K562 (cell line): ENCODE measurements around the gene XRCC2. TPM values are rescaled to one million over a fixed set of nuclear protein-coding genes. Genes with fewer than 3 reads are reported as not detected.
A peak's percentile ranks its signal among the peaks of the same experiment; 100 is the strongest.

ENCODE experiments used
- E4F1 ChIP-seq: fragments of 250-450 bp; sonication (Bioruptor Pico); IDR thresholded peaks from 2 replicates; pipeline ENCODE4 v1.5.0; 2021; ENCODE audit warnings: mild to moderate bottlenecking, borderline replicate concordance
- HDAC2 ChIP-seq: fragments of 450-650 bp; IDR thresholded peaks from 2 replicates; pipeline ENCODE4 v1.6.1; 2016; ENCODE audit warnings: mild to moderate bottlenecking
- ID3 ChIP-seq, 2 experiments: fragments of 250-450 bp in 1 of 2; fragments of 450-650 bp in 1 of 2; sonication (Bioruptor Pico) in 1 of 2; IDR thresholded peaks; 2 replicates each; pipeline versions ENCODE4 v1.6.1 to v1.8.0; 2016 to 2021; ENCODE audit warnings: mild to moderate bottlenecking in 2 of 2, moderate library complexity in 2 of 2, missing compliant biosample characterization in 1 of 2, missing genetic modification characterization in 1 of 2
- JUNB ChIP-seq: fragments of 450-650 bp; formaldehyde crosslinking; conservative IDR thresholded peaks from 2 replicates; pipeline ENCODE4 v1.4.0; 2020; ENCODE audit warnings: mild to moderate bottlenecking
- KLF1 ChIP-seq: fragments of 450-650 bp; IDR thresholded peaks from 2 replicates; pipeline ENCODE4 v1.6.1; 2016; ENCODE audit warnings: missing genetic modification characterization, missing compliant biosample characterization
- MEF2D ChIP-seq: conservative IDR thresholded peaks from 2 replicates; pipeline ENCODE4 v1.6.1; 2016; ENCODE audit warnings: low read depth, missing genetic modification characterization, missing compliant biosample characterization
- NCOA1 ChIP-seq: fragments of 450-650 bp; IDR thresholded peaks from 2 replicates; pipeline ENCODE4 v1.6.1; 2016; ENCODE audit warnings: low read depth
- RFX1 ChIP-seq: fragments of 450-650 bp; IDR thresholded peaks from 2 replicates; pipeline ENCODE4 v1.6.1; 2016; ENCODE audit warnings: mild to moderate bottlenecking, moderate library complexity
- TBL1XR1 ChIP-seq, 2 experiments: IDR thresholded peaks; 2 replicates each; pipeline ENCODE4 v1.6.1; 2012; ENCODE audit warnings: improper control_type of control experiment in 2 of 2, low read length in 2 of 2, mild to moderate bottlenecking in 1 of 2
- THRB ChIP-seq: fragments of 450-650 bp; formaldehyde crosslinking; conservative IDR thresholded peaks from 2 replicates; pipeline ENCODE4 v1.4.0; 2022; ENCODE audit warnings: mild to moderate bottlenecking, missing genetic modification characterization
- U2AF2 ChIP-seq: fragments of 200-400 bp; formaldehyde crosslinking; optimal IDR thresholded peaks from 2 replicates; pipeline ENCODE3; 2017; ENCODE audit warnings: low read depth, mild to moderate bottlenecking, low read length
- ZKSCAN3 ChIP-seq: fragments of 250-450 bp; sonication (Bioruptor Pico); IDR thresholded peaks from 2 replicates; pipeline ENCODE4 v1.4.0; 2020
- ZNF121 ChIP-seq: sonication (generic); formaldehyde crosslinking; conservative IDR thresholded peaks from 2 replicates; pipeline ENCODE4 v1.8.0; 2022; ENCODE audit warnings: missing genetic modification reagents
- ZNF263 ChIP-seq: sonication (generic); formaldehyde crosslinking; IDR thresholded peaks from 2 replicates; pipeline ENCODE4 v1.8.0; 2022; ENCODE audit warnings: mild to moderate bottlenecking, missing genetic modification reagents, borderline replicate concordance
- ZNF586 ChIP-seq: fragments of 450-650 bp; formaldehyde crosslinking; conservative IDR thresholded peaks from 2 replicates; pipeline ENCODE4 v1.4.0; 2020; ENCODE audit warnings: mild to moderate bottlenecking, moderate library complexity
- polyA plus RNA-seq, 8 experiments: library from polyadenylated mRNA; depleted of rRNA in 4 of 8; stranded (reverse) in 5 of 8; unstranded in 3 of 8; fragments of >200 nt; fragmentation: Nextera tagmentation in 2 of 8; fragmentation: Illumina TruSeq in 1 of 8; extraction: Ambion mirVana in 2 of 8; extraction: Trizol in 1 of 8; gene quantifications; 2 replicates each; pipeline versions ENCODE4 v1.2.1 to v1.2.3, GENCODE V29; 2011 to 2014; ENCODE audit warnings: inconsistent platforms in 1 of 8, missing spikeins in 1 of 8
- total RNA-seq, 7 experiments: library from RNA; depleted of rRNA in 6 of 7; stranded (reverse); fragments of >200 nt in 6 of 7; fragmentation: Illumina TruSeq in 2 of 7; extraction: Trizol in 2 of 7; gene quantifications; 2 replicates each; pipeline versions ENCODE4 v1.2.1 to v1.2.3, GENCODE V29; 2011 to 2021; ENCODE audit warnings: low replicate concordance in 1 of 7
- TF ChIP-seq, protein P1 (sequence below): sonication (generic); formaldehyde crosslinking; IDR thresholded peaks from 2 replicates; pipeline ENCODE4 v1.8.0; 2022; ENCODE audit warnings: missing genetic modification reagents, mild to moderate bottlenecking, moderate library complexity, borderline replicate concordance
- TF ChIP-seq, protein P2 (sequence below), 2 experiments: fragments of 450-650 bp in 1 of 2; sonication (generic) in 1 of 2; formaldehyde crosslinking in 1 of 2; IDR thresholded peaks in 1 of 2; conservative IDR thresholded peaks in 1 of 2; 2 replicates each; pipeline versions ENCODE4 v1.6.1 to v1.8.1; 2016 to 2023; ENCODE audit warnings: mild to moderate bottlenecking in 2 of 2, moderate library complexity in 2 of 2, inconsistent platforms in 1 of 2, missing genetic modification reagents in 1 of 2

Gene XRCC2
- total and polyA plus RNA-seq, 9 of the 15 experiments (the other 6 are each of a cell fraction or from before 2014, with no cell fraction given): 16.2 to 58.0 (median 39.8) TPM

GRCh38 chr7:152674860-152675758, 832 bp downstream of the XRCC2 start (continued):
- TF ChIP-seq, protein P1, sequence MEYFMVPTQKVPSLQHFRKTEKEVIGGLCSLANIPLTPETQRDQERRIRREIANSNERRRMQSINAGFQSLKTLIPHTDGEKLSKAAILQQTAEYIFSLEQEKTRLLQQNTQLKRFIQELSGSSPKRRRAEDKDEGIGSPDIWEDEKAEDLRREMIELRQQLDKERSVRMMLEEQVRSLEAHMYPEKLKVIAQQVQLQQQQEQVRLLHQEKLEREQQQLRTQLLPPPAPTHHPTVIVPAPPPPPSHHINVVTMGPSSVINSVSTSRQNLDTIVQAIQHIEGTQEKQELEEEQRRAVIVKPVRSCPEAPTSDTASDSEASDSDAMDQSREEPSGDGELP: no peak; the same call in none of the 2 replicates
- TF ChIP-seq, protein P2, sequence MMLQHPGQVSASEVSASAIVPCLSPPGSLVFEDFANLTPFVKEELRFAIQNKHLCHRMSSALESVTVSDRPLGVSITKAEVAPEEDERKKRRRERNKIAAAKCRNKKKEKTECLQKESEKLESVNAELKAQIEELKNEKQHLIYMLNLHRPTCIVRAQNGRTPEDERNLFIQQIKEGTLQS (IDR thresholded peaks at IDR 0.05): peak; percentile 44
- TF ChIP-seq, protein P2 (CRISPR knock-in tag; conservative IDR thresholded peaks at IDR 0.05): no peak
- TF ChIP-seq MEF2D (tag): no peak
- TF ChIP-seq U2AF2: no peak
- TF ChIP-seq RFX1: no peak
- 0 out of 2 replicates have a peak, but pooled peaks have one; percentile 12 for TF ChIP-seq JUNB (CRISPR knock-in tag)
- TF ChIP-seq TBL1XR1 (IDR thresholded peaks at IDR 0.05; ENCODE audit: low read length in 2 of 2): 0 out of 4 replicates have a peak, but pooled peaks of 1 of the 2 experiments have one; percentile 32
- 0 out of 2 replicates have a peak, but pooled peaks have one; percentile 36 for TF ChIP-seq THRB (CRISPR knock-in tag)
- peak; percentile 70; the same call in 1 of the 2 replicates for TF ChIP-seq HDAC2
- no peak for TF ChIP-seq E4F1 (CRISPR knock-in tag)
- TF ChIP-seq ZKSCAN3 (CRISPR knock-in tag): no peak
- 0 out of 2 replicates have a peak, but pooled peaks have one; percentile 47 for TF ChIP-seq ZNF263
- no peak for TF ChIP-seq ZNF586
- no peak for TF ChIP-seq NCOA1
- no peak for TF ChIP-seq ZNF121 (CRISPR knock-in tag)
- no peak for TF ChIP-seq KLF1
- no peak for TF ChIP-seq ID3 (CRISPR knock-in tag; IDR thresholded peaks at IDR 0.05)
- TF ChIP-seq ID3 (tag; IDR thresholded peaks at IDR 0.05): no peak
